IMR-90 (cell line): Measurements from ENCODE around the gene MYO7B. TPM values are rescaled to one million over a fixed set of nuclear protein-coding genes. Genes with fewer than 3 reads are reported as not detected.

Experiments used
- ATAC-seq: fragments of 200-7000 bp; cut with Tn5 transposase; 2 replicates; pipeline ENCODE4 v1.9.1; 2020; ENCODE audit warnings: low read depth, mild to moderate bottlenecking, moderate library complexity
- BruUV-seq: library from RNA; stranded (reverse); fragments of 400-500 nt; replicated peaks from 2 replicates; lab custom pipeline; 2021; lab: Mats Ljungman, UMichigan
- CTCF ChIA-PET: fragments of 300-600 bp; formaldehyde crosslinking; extraction: SDS; loops from one replicate; lab custom pipeline; 2021; ENCODE audit warnings: antibody characterized with exemption; lab: Yijun Ruan, JAX
- POLR2A ChIA-PET: fragments of 300-600 bp; sonication (Branson Sonifier 250); formaldehyde crosslinking; loops from one replicate; lab custom pipeline; 2022; ENCODE audit warnings: antibody characterized with exemption; ENCODE audit not compliant: unreplicated experiment; lab: Charles Lee
- DNase-seq: peaks from one replicate; pipeline ENCODE4 v3.0.0; 2013
- H2AFZ ChIP-seq: replicated peaks from 2 replicates; pipeline ENCODE3; 2013; ENCODE audit warnings: low read length, mild to moderate bottlenecking; ENCODE audit not compliant: poor library complexity
- H2AK5ac ChIP-seq: 2 replicates; pipeline ENCODE4 v1.6.1; 2013; ENCODE audit warnings: low read depth, low read length, inconsistent platforms
- H2AK9ac ChIP-seq: replicated peaks from 2 replicates; pipeline ENCODE3; 2013; ENCODE audit warnings: mild to moderate bottlenecking, low read depth, low read length, moderate library complexity; ENCODE audit not compliant: poor library complexity
- H2BK120ac ChIP-seq: 2 replicates; pipeline ENCODE4 v1.6.1; 2013; ENCODE audit warnings: low read depth, low read length, inconsistent platforms
- H2BK15ac ChIP-seq: 3 replicates; pipeline ENCODE4 v1.6.1; 2013; ENCODE audit warnings: low read depth, low read length, inconsistent platforms
- H2BK20ac ChIP-seq: 2 replicates; pipeline ENCODE4 v1.6.1; 2013; ENCODE audit warnings: low read depth, mild to moderate bottlenecking, inconsistent platforms, low read length, moderate library complexity
- H2BK5ac ChIP-seq: 2 replicates; pipeline ENCODE4 v1.6.1; 2013; ENCODE audit warnings: mild to moderate bottlenecking, low read depth, low read length, inconsistent platforms; ENCODE audit not compliant: poor library complexity, severe bottlenecking
- H3K14ac ChIP-seq: replicated peaks from 2 replicates; pipeline ENCODE4 v1.6.1; 2013; ENCODE audit warnings: low read depth, low read length, inconsistent platforms
- H3K18ac ChIP-seq: 2 replicates; pipeline ENCODE4 v1.6.1; 2013; ENCODE audit warnings: low read depth, low read length, control low read depth
- H3K23ac ChIP-seq: 2 replicates; pipeline ENCODE4 v1.6.1; 2013; ENCODE audit warnings: low read depth, low read length, inconsistent platforms
- H3K27ac ChIP-seq: 2 replicates; pipeline ENCODE4 v1.5.1; 2013; ENCODE audit warnings: mild to moderate bottlenecking, control low read depth, low read length; ENCODE audit not compliant: insufficient read depth
- H3K27me3 ChIP-seq: 2 replicates; pipeline ENCODE4 v1.6.1; 2013; ENCODE audit warnings: low read length; ENCODE audit not compliant: control insufficient read depth, insufficient read depth
- H3K36me3 ChIP-seq: 2 replicates; pipeline ENCODE4 v1.6.1; 2013; ENCODE audit warnings: low read length, mixed read lengths; ENCODE audit not compliant: control insufficient read depth, insufficient read depth
- H3K4ac ChIP-seq: 2 replicates; pipeline ENCODE4 v1.6.1; 2013; ENCODE audit warnings: low read depth, low read length, inconsistent platforms
- H3K4me1 ChIP-seq: 2 replicates; pipeline ENCODE4 v1.6.1; 2013; ENCODE audit warnings: low read length, mixed read lengths; ENCODE audit not compliant: control insufficient read depth, insufficient read depth
- H3K4me2 ChIP-seq: 2 replicates; pipeline ENCODE4 v1.6.1; 2013; ENCODE audit warnings: low read depth, mild to moderate bottlenecking, control low read depth, low read length, moderate library complexity
- H3K4me3 ChIP-seq: 2 replicates; pipeline ENCODE4 v1.5.1; 2013; ENCODE audit warnings: low read depth, mild to moderate bottlenecking, control low read depth, low read length, moderate library complexity; ENCODE audit not compliant: insufficient read depth
- H3K56ac ChIP-seq: 2 replicates; pipeline ENCODE4 v1.6.1; 2013; ENCODE audit warnings: low read length, inconsistent platforms; ENCODE audit not compliant: insufficient read depth; ENCODE audit errors: extremely low read depth
- H3K79me1 ChIP-seq, 2 experiments: 2 replicates each; pipeline ENCODE4 v1.6.1; 2013; ENCODE audit warnings: low read length in 2 of 2, inconsistent platforms in 1 of 2, low read depth in 1 of 2
- H3K9ac ChIP-seq: 2 replicates; pipeline ENCODE4 v1.6.1; 2013; ENCODE audit warnings: low read depth, low read length, control low read depth
- H3K9me1 ChIP-seq: 2 replicates; pipeline ENCODE4 v1.6.1; 2013; ENCODE audit warnings: low read length, inconsistent platforms; ENCODE audit not compliant: insufficient read depth
- H3K9me3 ChIP-seq: 2 replicates; pipeline ENCODE4 v1.6.1; 2013; ENCODE audit warnings: low read length; ENCODE audit not compliant: control insufficient read depth, insufficient read depth
- H4K20me1 ChIP-seq: 2 replicates; pipeline ENCODE4 v1.6.1; 2013; ENCODE audit warnings: low read length, inconsistent platforms; ENCODE audit not compliant: insufficient read depth
- H4K5ac ChIP-seq: 2 replicates; pipeline ENCODE4 v1.6.1; 2013; ENCODE audit warnings: mild to moderate bottlenecking, low read depth, low read length, control low read depth
- H4K8ac ChIP-seq, 2 experiments: 2 replicates each; pipeline ENCODE4 v1.6.1; 2013; ENCODE audit warnings: low read depth in 2 of 2, low read length in 2 of 2, control low read depth in 1 of 2, inconsistent platforms in 1 of 2
- H4K91ac ChIP-seq: 2 replicates; pipeline ENCODE4 v1.6.1; 2013; ENCODE audit warnings: low read depth, low read length, inconsistent platforms; ENCODE audit not compliant: insufficient read depth
- CEBPB ChIP-seq: IDR thresholded peaks from 2 replicates; pipeline ENCODE4 v1.6.1; 2012; ENCODE audit warnings: low read depth, low read length, improper control_type of control experiment
- CHD1 ChIP-seq: IDR thresholded peaks from 2 replicates; pipeline ENCODE4 v1.6.1; 2012; ENCODE audit warnings: low read depth, low read length, improper control_type of control experiment
- FOS ChIP-seq: fragments of 150-350 bp; IDR thresholded peaks from 2 replicates; pipeline ENCODE4 v1.6.1; 2016; ENCODE audit warnings: low read depth, low read length
- MAFK ChIP-seq: IDR thresholded peaks from 2 replicates; pipeline ENCODE4 v1.6.1; 2012; ENCODE audit warnings: low read depth, low read length, improper control_type of control experiment
- MAZ ChIP-seq: IDR thresholded peaks from 2 replicates; pipeline ENCODE4 v1.6.1; 2012; ENCODE audit warnings: low read depth, mild to moderate bottlenecking, low read length, improper control_type of control experiment, moderate library complexity, borderline replicate concordance
- MXI1 ChIP-seq: IDR thresholded peaks from 2 replicates; pipeline ENCODE4 v1.6.1; 2012; ENCODE audit warnings: low read depth, mild to moderate bottlenecking, low read length, moderate library complexity, borderline replicate concordance
- POLR2A ChIP-seq: IDR thresholded peaks from 2 replicates; pipeline ENCODE4 v1.6.1; 2012; ENCODE audit warnings: mild to moderate bottlenecking, low read depth, low read length
- RAD21 ChIP-seq: IDR thresholded peaks from 2 replicates; pipeline ENCODE4 v1.6.1; 2012; ENCODE audit warnings: low read length, improper control_type of control experiment
- RFX5 ChIP-seq: IDR thresholded peaks from 2 replicates; pipeline ENCODE4 v1.8.0; 2012; ENCODE audit warnings: low read depth, mild to moderate bottlenecking, low read length, moderate library complexity
- SMC3 ChIP-seq: fragments of 150-350 bp; IDR thresholded peaks from 2 replicates; pipeline ENCODE4 v1.6.1; 2016; ENCODE audit warnings: low read depth, mild to moderate bottlenecking, antibody characterized with exemption, low read length, moderate library complexity
- WGBS, 2 experiments: methylation state at CpG; one replicate each; pipeline versions ENCODE4 v1.1.5 to v1.1.7; 2013; ENCODE audit warnings: missing lambda C conversion rate in 2 of 2; ENCODE audit not compliant: insufficient read length in 1 of 2; ENCODE audit errors: extremely low coverage in 2 of 2; 5-methylcytosine and 5-hydroxymethylcytosine counted together
- dilution Hi-C: fragments of 300-500 bp; cut with HindIII; formaldehyde crosslinking; loops from one replicate; pipeline ENCODE4 v1.14.3; 2018; ENCODE audit warnings: low sequenced_read_pairs; ENCODE audit not compliant: unreplicated experiment
- in situ Hi-C: fragments of 300-500 bp; cut with MboI; formaldehyde crosslinking; loops from 3 replicates; pipeline ENCODE4 v1.14.3; 2019; ENCODE audit warnings: low sequenced_read_pairs, inconsistent platforms, mixed read lengths
- intact Hi-C: fragments of 100-400 bp; cut with micrococcal nuclease; formaldehyde crosslinking; loops from 2 replicates; pipeline ENCODE4 v1.10.0; 2022
- polyA plus RNA-seq, 3 experiments: library from polyadenylated mRNA; depleted of rRNA; stranded (reverse); fragments of >200 nt; gene quantifications; 2 replicates each; pipeline ENCODE4 v1.2.3, GENCODE V29; 2012; ENCODE audit warnings: low replicate concordance in 1 of 3
- total RNA-seq: library from RNA; depleted of rRNA; stranded (reverse); fragments of >200 nt; gene quantifications from 2 replicates; pipeline ENCODE4 v1.2.3, GENCODE V29; 2012
- TF ChIP-seq, protein P1 (sequence below): conservative IDR thresholded peaks from 2 replicates; pipeline ENCODE4 v1.5.1; 2012; ENCODE audit warnings: mild to moderate bottlenecking, low read depth, low read length, improper control_type of control experiment
- TF ChIP-seq, protein P2 (sequence below): fragments of 150-350 bp; IDR thresholded peaks from 2 replicates; pipeline ENCODE4 v1.6.1; 2017; ENCODE audit warnings: mild to moderate bottlenecking, antibody characterized with exemption, low read length, low read depth
- TF ChIP-seq, protein P3 (sequence below): fragments of 150-350 bp; IDR thresholded peaks from 2 replicates; pipeline ENCODE4 v1.6.1; 2016; ENCODE audit warnings: low read depth, mild to moderate bottlenecking, low read length, moderate library complexity, borderline replicate concordance

MYO7B gene
- total and polyA plus RNA-seq, 2 of the 4 experiments (the other 2 are of a cell fraction): 0.18 to 0.46 TPM

DNA sequence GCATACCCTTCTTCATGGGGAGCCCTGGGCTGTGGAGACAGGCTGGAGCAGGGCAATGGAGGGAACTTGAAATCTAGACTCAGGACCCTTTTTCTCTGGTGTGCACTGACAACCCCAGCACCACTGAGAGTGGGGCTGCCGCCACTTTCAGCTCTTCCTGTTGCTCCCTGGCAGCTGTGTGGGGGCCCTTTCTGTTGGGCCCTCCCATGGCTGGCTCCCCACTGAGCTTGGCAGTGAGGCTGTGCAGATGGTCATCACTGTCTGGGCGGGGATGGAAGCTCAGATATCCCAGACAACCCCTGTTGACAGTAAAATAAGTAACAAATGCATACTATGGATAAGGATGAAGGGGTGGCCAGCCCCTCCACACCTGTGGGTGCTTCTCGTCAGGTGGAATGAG, 6.7 kb downstream of the MYO7B start:
- ChIA-PET CTCF (no interaction called here), POLR2A (no interaction called here)
- Histone ChIP-seq H2BK20ac (no peak overlapping the region), H3K4me1 (no peaks in the 10 kb centered on the region), H4K20me1 (no peaks in the 10 kb centered on the region), H3K14ac (no peak overlapping the region), H3K18ac (no peak overlapping the region), H3K79me1 (no peaks in the 10 kb centered on the region), H2BK120ac (no peak overlapping the region), H3K36me3 (no peaks in the 10 kb centered on the region), H2AFZ (no peak overlapping the region), H3K9me1 (peaks cover 2% of the 10 kb centered on the region; the same call in 1 of the 2 replicates), H4K8ac (no peak overlapping the region), H3K23ac (no peak overlapping the region), H4K5ac (no peak overlapping the region), H3K27ac (no peak overlapping the region), H4K91ac (no peak overlapping the region), H3K4ac (no peak overlapping the region), H3K56ac (no peak overlapping the region), H3K9ac (no peak overlapping the region), H2AK5ac (no peak overlapping the region), H3K27me3 (peaks cover 50% of the 10 kb centered on the region), H2AK9ac (no peak overlapping the region), H2BK5ac (no peak overlapping the region), H3K4me3 (no peak overlapping the region), H3K4me2 (no peak overlapping the region), H2BK15ac (no peak overlapping the region), H3K9me3 (no peaks in the 10 kb centered on the region)
- no peak for TF ChIP-seq MAZ
- TF ChIP-seq MAFK: no peak
- no peak for TF ChIP-seq CHD1
- no peak for TF ChIP-seq RFX5
- TF ChIP-seq, protein P1, sequence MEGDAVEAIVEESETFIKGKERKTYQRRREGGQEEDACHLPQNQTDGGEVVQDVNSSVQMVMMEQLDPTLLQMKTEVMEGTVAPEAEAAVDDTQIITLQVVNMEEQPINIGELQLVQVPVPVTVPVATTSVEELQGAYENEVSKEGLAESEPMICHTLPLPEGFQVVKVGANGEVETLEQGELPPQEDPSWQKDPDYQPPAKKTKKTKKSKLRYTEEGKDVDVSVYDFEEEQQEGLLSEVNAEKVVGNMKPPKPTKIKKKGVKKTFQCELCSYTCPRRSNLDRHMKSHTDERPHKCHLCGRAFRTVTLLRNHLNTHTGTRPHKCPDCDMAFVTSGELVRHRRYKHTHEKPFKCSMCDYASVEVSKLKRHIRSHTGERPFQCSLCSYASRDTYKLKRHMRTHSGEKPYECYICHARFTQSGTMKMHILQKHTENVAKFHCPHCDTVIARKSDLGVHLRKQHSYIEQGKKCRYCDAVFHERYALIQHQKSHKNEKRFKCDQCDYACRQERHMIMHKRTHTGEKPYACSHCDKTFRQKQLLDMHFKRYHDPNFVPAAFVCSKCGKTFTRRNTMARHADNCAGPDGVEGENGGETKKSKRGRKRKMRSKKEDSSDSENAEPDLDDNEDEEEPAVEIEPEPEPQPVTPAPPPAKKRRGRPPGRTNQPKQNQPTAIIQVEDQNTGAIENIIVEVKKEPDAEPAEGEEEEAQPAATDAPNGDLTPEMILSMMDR: no peak
- TF ChIP-seq, protein P2, sequence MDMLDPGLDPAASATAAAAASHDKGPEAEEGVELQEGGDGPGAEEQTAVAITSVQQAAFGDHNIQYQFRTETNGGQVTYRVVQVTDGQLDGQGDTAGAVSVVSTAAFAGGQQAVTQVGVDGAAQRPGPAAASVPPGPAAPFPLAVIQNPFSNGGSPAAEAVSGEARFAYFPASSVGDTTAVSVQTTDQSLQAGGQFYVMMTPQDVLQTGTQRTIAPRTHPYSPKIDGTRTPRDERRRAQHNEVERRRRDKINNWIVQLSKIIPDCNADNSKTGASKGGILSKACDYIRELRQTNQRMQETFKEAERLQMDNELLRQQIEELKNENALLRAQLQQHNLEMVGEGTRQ: no peak
- TF ChIP-seq, protein P3, sequence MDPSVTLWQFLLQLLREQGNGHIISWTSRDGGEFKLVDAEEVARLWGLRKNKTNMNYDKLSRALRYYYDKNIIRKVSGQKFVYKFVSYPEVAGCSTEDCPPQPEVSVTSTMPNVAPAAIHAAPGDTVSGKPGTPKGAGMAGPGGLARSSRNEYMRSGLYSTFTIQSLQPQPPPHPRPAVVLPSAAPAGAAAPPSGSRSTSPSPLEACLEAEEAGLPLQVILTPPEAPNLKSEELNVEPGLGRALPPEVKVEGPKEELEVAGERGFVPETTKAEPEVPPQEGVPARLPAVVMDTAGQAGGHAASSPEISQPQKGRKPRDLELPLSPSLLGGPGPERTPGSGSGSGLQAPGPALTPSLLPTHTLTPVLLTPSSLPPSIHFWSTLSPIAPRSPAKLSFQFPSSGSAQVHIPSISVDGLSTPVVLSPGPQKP: no peak
- TF ChIP-seq MXI1: no peak
- no peak for TF ChIP-seq FOS
- no peak for TF ChIP-seq RAD21
- no peak for TF ChIP-seq SMC3
- no peak for TF ChIP-seq POLR2A
- no peak for TF ChIP-seq CEBPB
- intact Hi-C loops: no loop called here
- no peak for ATAC-seq
- 67% methylated on average over 1 of the region's 3 CpGs; no CpG with 5 or more reads in 1 of the 2 experiments for WGBS, 2 experiments
- in situ Hi-C loops: no loop called here
- dilution Hi-C loops: no loop called here
- BruUV-seq: no TSS peak
- no peak for DNase-seq
